ENCODE data around the gene ZNF580.

Gene ZNF580

GRCh38 chr19:55691561-55692481 is 51.0 kb downstream of the ZNF580 start:
- no peak for ATAC-seq
- no peak for TF ChIP-seq SNAI2 (CRISPR knock-in tag; IDR thresholded peaks at IDR 0.05)
- no peak for TF ChIP-seq ZNF70 (CRISPR knock-in tag; IDR thresholded peaks at IDR 0.05)
- TF ChIP-seq ZC3H10 (CRISPR knock-in tag; IDR thresholded peaks at IDR 0.05) = no peak
- no peak for TF ChIP-seq PATZ1 (CRISPR knock-in tag; IDR thresholded peaks at IDR 0.05; ENCODE audit: borderline replicate concordance)
- TF ChIP-seq ARNTL (CRISPR knock-in tag; IDR thresholded peaks at IDR 0.05; ENCODE audit: borderline replicate concordance, low read depth) = no peak
- TF ChIP-seq, protein P1, sequence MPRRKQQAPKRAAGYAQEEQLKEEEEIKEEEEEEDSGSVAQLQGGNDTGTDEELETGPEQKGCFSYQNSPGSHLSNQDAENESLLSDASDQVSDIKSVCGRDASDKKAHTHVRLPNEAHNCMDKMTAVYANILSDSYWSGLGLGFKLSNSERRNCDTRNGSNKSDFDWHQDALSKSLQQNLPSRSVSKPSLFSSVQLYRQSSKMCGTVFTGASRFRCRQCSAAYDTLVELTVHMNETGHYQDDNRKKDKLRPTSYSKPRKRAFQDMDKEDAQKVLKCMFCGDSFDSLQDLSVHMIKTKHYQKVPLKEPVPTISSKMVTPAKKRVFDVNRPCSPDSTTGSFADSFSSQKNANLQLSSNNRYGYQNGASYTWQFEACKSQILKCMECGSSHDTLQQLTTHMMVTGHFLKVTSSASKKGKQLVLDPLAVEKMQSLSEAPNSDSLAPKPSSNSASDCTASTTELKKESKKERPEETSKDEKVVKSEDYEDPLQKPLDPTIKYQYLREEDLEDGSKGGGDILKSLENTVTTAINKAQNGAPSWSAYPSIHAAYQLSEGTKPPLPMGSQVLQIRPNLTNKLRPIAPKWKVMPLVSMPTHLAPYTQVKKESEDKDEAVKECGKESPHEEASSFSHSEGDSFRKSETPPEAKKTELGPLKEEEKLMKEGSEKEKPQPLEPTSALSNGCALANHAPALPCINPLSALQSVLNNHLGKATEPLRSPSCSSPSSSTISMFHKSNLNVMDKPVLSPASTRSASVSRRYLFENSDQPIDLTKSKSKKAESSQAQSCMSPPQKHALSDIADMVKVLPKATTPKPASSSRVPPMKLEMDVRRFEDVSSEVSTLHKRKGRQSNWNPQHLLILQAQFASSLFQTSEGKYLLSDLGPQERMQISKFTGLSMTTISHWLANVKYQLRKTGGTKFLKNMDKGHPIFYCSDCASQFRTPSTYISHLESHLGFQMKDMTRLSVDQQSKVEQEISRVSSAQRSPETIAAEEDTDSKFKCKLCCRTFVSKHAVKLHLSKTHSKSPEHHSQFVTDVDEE (CRISPR knock-in tag; IDR thresholded peaks at IDR 0.05) = no peak
- no peak for TF ChIP-seq RARB (CRISPR knock-in tag; IDR thresholded peaks at IDR 0.05)
- TF ChIP-seq, protein P2, sequence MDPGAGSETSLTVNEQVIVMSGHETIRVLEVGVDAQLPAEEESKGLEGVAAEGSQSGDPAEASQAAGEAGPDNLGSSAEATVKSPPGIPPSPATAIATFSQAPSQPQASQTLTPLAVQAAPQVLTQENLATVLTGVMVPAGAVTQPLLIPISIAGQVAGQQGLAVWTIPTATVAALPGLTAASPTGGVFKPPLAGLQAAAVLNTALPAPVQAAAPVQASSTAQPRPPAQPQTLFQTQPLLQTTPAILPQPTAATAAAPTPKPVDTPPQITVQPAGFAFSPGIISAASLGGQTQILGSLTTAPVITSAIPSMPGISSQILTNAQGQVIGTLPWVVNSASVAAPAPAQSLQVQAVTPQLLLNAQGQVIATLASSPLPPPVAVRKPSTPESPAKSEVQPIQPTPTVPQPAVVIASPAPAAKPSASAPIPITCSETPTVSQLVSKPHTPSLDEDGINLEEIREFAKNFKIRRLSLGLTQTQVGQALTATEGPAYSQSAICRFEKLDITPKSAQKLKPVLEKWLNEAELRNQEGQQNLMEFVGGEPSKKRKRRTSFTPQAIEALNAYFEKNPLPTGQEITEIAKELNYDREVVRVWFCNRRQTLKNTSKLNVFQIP (CRISPR knock-in tag; IDR thresholded peaks at IDR 0.05; ENCODE audit: borderline replicate concordance, low read depth) = no peak
- TF ChIP-seq TCF4 (CRISPR knock-in tag; IDR thresholded peaks at IDR 0.05; ENCODE audit: borderline replicate concordance) = no peak
- no peak for TF ChIP-seq ESRRG (CRISPR knock-in tag; IDR thresholded peaks at IDR 0.05)

DNA sequence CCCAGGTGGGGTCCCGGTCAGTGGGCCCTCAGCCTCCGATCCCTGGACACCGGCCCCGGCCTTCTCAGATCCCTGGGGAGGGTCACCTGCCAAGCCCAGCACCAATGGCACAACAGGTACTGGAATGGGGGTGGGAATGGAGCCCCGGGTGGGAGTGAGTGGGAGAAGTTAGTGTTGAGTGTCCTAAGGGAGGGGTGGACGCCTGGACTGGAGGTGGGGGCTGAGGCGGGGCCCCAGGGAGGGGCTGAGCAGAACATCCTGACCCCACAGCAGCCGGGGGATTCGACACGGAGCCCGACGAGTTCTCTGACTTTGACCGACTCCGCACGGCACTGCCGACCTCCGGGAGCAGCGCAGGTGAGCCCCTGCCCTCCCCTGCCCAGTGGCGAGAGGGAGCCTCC is 51.9 kb downstream of the ZNF580 start:
- TF ChIP-seq ZFP30 (CRISPR knock-in tag; IDR thresholded peaks at IDR 0.05) (no peak), CSDC2 (CRISPR knock-in tag; IDR thresholded peaks at IDR 0.05) (no peak), TCF4 (CRISPR knock-in tag; IDR thresholded peaks at IDR 0.05; ENCODE audit: borderline replicate concordance) (no peak), BACH2 (CRISPR knock-in tag; IDR thresholded peaks at IDR 0.05; ENCODE audit: borderline replicate concordance) (no peak), OSR1 (CRISPR knock-in tag; IDR thresholded peaks at IDR 0.05) (no peak), ZC3H10 (CRISPR knock-in tag; IDR thresholded peaks at IDR 0.05) (no peak), ESRRG (CRISPR knock-in tag; IDR thresholded peaks at IDR 0.05) (no peak), PPARA (CRISPR knock-in tag; IDR thresholded peaks at IDR 0.05; ENCODE audit: borderline replicate concordance) (no peak), SNAI2 (CRISPR knock-in tag; IDR thresholded peaks at IDR 0.05) (no peak), CREB5 (CRISPR knock-in tag; IDR thresholded peaks at IDR 0.05; ENCODE audit: low read depth) (no peak), ARNTL (CRISPR knock-in tag; IDR thresholded peaks at IDR 0.05; ENCODE audit: borderline replicate concordance, low read depth) (no peak), PATZ1 (CRISPR knock-in tag; IDR thresholded peaks at IDR 0.05; ENCODE audit: borderline replicate concordance) (no peak)
- ATAC-seq = no peak
